ENCODE measurements around the gene ITGB3.
"Not testable (repeated sequence)": the region's sequence is repeated elsewhere in the genome, so short reads cannot be mapped to it uniquely, and the experiment has no call there.

ITGB3 gene

DNA sequence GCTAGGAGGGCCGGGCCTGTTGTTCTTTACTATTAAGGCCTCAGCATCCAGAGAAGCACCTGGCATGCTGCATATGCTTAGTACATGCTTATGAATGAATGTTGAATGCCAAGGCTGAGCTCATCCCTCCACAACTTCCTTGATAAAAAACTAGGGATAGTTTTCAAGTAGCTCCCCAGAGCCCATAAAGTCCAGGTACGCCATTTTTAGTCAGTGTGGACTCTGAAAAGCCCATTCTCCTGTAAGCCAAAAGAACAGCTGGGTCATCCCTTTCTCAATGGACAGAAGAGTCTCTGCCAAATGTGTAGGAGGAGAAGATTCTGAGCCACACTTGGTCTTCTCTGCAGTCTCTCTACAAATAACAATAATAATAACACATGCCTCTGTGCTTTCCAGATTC is 8.9 kb upstream of the ITGB3 start:
- DNase-seq (ENCODE audit: low spot score): no peak

- DNase-seq (ENCODE audit: low spot score): no peak
Measured at GRCh38 chr17:47246120-47246519, 7.5 kb upstream of the ITGB3 start.

DNA sequence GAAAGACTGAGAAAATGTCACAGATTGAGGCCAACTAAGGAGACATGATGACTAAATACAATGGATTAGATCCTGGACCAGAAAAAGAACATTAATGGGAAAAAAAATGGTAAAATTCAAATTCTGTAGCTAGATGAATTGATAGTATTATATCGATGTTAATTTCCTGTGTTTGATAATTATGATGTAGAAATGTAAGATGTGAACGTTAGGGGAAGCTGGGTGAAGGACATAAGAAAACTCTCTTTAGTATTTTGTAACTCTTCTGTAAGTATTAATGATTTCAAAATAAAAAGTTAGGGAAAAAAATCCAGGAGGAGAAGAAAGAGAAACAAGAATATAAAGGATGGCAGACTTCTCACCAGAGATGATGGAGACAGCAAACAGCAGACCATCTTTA is 2.8 kb upstream of the ITGB3 start:
- DNase-seq (ENCODE audit: low spot score): no peak

DNA sequence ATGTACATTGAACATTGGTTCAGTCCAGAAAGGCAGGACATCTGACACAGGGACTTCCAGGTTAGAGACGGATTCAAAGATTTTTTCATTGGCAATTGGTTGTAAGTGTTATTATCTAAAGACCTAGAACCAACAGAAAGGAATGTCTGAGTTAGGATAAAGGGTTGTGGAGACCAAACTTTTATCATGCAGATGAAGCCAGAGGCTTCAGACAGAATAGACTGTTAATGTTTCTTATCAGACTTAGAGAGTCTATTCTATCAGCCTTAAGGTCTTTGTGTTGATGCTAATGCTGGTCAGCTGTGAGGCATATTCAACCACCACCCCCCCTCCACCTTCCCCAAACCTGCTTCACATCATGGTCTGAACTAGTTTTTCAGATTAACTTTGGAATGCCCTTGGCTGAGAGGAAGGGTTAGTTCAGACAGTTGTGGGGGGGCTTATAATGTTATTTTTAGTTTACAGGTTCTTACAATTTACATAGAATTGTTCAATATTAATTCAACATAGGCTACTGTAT is 2.1 kb upstream of the ITGB3 start:
- no peak for DNase-seq (ENCODE audit: low spot score)

GRCh38 chr17:47252209-47252608 is 1.4 kb upstream of the ITGB3 start:
- DNase-seq (ENCODE audit: low spot score): no peak

GRCh38 chr17:47252766-47253512 is 688 bp upstream of the ITGB3 start:
- no peak for DNase-seq (ENCODE audit: low spot score)

- DNase-seq (ENCODE audit: low spot score): no peak
Measured at GRCh38 chr17:47254403-47254943, 846 bp downstream of the ITGB3 start.

DNA sequence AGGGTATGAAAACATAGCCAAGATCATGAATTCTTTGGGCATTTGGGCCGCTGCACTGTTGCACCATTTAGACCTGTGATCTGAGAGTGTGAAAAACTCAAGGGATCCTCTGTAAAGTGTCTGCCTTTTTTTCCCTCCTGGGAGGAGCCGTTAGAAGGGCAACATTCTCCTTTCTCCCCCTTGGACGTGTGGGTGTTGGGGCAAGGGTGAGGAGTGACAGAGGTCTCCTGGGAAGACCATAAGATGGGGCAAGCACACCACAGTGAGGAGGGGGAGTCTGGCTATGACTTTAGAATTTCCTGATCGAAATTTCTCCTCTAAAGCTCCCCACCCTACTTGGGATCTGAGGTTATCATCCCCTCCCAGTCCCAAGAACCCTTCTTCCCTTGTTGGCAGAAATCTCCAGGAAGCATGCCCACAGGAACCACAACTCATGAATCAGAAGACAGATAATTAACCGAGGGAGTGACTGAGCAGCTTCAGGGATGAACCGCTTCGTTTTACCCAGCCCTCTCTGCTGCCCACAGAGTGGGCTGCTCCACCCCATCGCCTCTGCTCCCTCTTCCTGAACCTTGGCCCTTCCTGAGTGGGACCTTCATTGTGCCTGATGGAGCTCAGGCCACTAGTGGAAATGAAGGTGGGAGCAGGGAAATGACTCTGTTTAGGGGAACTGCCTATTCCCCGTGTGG is 4.2 kb downstream of the ITGB3 start:
- no peak for DNase-seq (ENCODE audit: low spot score)

DNA sequence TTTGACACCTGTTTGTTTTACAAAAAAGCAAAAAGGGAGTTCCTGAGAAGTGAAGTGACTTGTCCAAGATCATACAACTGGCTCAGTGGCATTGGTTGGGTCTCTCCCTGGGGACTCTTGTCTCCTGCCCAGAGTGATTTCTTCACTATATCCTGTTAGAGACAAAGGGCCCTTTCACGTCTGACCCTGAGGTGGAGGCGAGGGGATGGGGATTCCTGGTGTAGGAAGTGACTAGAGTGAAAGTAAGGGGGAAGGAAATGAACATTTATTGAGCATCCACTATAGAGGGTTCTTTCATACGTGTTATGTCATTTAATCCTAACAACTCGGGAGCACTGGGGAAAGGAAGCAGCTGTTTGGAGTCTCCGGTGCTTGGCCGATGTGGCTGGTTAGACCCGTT is 9.0 kb downstream of the ITGB3 start:
- DNase-seq (ENCODE audit: low spot score): no peak

- no peak for DNase-seq (ENCODE audit: low spot score)
Measured at GRCh38 chr17:47264166-47264565, 10.5 kb downstream of the ITGB3 start.

- no peak for DNase-seq (ENCODE audit: low spot score)
Measured at GRCh38 chr17:47265983-47266541, 12.4 kb downstream of the ITGB3 start.

DNA sequence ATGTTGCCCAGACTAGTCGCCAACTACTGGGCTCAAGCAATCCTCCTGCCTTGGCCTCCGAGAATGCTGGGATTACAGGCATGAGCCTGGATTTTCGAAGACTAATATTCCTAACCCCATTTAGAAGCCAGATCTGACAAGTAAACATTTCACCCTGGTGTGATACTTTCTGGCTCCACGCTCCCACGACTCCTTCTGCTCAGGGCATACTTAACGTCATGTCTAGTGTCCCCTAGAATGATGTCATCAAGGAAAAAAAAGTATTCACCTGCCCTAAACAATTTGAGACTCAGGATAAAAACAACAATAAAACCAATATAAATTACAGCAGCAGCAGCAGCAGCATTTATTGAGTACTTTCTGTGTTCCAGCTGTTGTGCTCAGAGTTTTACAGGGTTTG is 13.2 kb downstream of the ITGB3 start:
- DNase-seq (ENCODE audit: low spot score): no peak

DNA sequence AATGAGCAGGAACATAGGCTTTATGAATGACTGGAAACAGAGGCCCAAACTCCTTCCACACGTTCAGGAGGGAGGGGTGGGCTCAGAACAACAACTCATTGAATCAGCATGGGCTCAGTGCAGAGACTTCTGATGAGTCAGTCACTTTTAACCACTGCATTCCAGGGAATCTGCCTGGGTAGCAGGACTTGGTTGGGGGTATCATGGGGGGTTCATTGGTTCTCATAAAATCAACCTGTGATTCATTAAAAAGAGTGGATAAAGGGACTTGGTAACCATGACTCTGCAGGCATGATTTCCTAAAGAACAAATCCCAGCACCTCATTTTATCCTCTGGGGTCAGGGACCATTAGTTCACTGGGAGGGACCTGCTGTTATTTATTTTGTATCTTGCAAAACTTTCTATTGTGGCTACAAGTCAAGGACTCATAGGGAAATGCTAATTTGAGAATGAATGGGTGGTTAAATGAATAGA is 13.8 kb downstream of the ITGB3 start:
- DNase-seq (ENCODE audit: low spot score): no peak

- not testable (repeated sequence) for DNase-seq (ENCODE audit: low spot score)
Measured at GRCh38 chr17:47268964-47269363, 15.3 kb downstream of the ITGB3 start.

GRCh38 chr17:47269561-47270280 is 16.1 kb downstream of the ITGB3 start:
- not testable (repeated sequence) for DNase-seq (ENCODE audit: low spot score)

- DNase-seq (ENCODE audit: low spot score): no peak
Measured at GRCh38 chr17:47270946-47271705, 17.5 kb downstream of the ITGB3 start.

- DNase-seq (ENCODE audit: low spot score): no peak
Measured at GRCh38 chr17:47272491-47272890, 18.9 kb downstream of the ITGB3 start.

- DNase-seq (ENCODE audit: low spot score): no peak
Measured at GRCh38 chr17:47273245-47273644, 19.6 kb downstream of the ITGB3 start.

- DNase-seq (ENCODE audit: low spot score): no peak
Measured at GRCh38 chr17:47274319-47275069, 20.9 kb downstream of the ITGB3 start.

- DNase-seq (ENCODE audit: low spot score): peak; percentile 86
Measured at GRCh38 chr17:47275245-47275984, 21.8 kb downstream of the ITGB3 start.

Measured in ecto neural progenitor cell (in vitro differentiated cells).